Glutamatergic neuron (in vitro differentiated cells): ENCODE data around the gene OR6M1. TPM values are rescaled to one million over a fixed set of nuclear protein-coding genes. Genes with fewer than 3 reads are reported as not detected.

Experiments
- DNase-seq: peaks from one replicate; pipeline ENCODE4 v3.0.0; 2022
- H3K27ac Mint-ChIP-seq: one replicate; pipeline ENCODE4 v1.8.0; 2020; ENCODE audit warnings: mild to moderate bottlenecking, mixed read lengths, inconsistent platforms; ENCODE audit not compliant: unreplicated experiment
- H3K27me3 Mint-ChIP-seq: one replicate; pipeline ENCODE4 v1.8.0; 2020; ENCODE audit warnings: mild to moderate bottlenecking, moderate library complexity, mixed read lengths, inconsistent platforms; ENCODE audit not compliant: unreplicated experiment
- H3K36me3 Mint-ChIP-seq: one replicate; pipeline ENCODE4 v1.8.0; 2020; ENCODE audit warnings: mild to moderate bottlenecking, mixed read lengths, inconsistent platforms; ENCODE audit not compliant: unreplicated experiment
- H3K4me1 Mint-ChIP-seq: one replicate; pipeline ENCODE4 v1.8.0; 2020; ENCODE audit warnings: mild to moderate bottlenecking, low read depth, mixed read lengths, inconsistent platforms; ENCODE audit not compliant: unreplicated experiment
- H3K4me3 Mint-ChIP-seq: one replicate; pipeline ENCODE4 v1.8.0; 2020; ENCODE audit warnings: mild to moderate bottlenecking, mixed read lengths, inconsistent platforms; ENCODE audit not compliant: unreplicated experiment
- H3K9me3 Mint-ChIP-seq: one replicate; pipeline ENCODE4 v1.8.0; 2020; ENCODE audit warnings: mild to moderate bottlenecking, moderate library complexity, mixed read lengths, inconsistent platforms; ENCODE audit not compliant: unreplicated experiment
- total RNA-seq: library from RNA; stranded (reverse); fragmentation: NEBNext Ultra II Directional; extraction: Animal tissue kit (Norgen Biotek cat#: 25700); gene quantifications from one replicate; pipeline ENCODE4 v1.2.1, GENCODE V29; 2021; ENCODE audit not compliant: unreplicated experiment
- TF ChIP-seq, protein P1 (sequence below): fragments of 200-600 bp; sonication (generic); IDR thresholded peaks from one replicate; pipeline ENCODE4 v1.5.0; 2021; ENCODE audit not compliant: partially characterized antibody, unreplicated experiment

OR6M1 gene
- total RNA-seq, 1 donor from 2014 or later = not detected

GRCh38 chr11:123762422-123762821 is 43.7 kb downstream of the OR6M1 start:
- no peak overlapping the region for H3K4me3 Mint-ChIP-seq
- peaks cover 2% of the 10 kb centered on the region for H3K9me3 Mint-ChIP-seq
- TF ChIP-seq, protein P1, sequence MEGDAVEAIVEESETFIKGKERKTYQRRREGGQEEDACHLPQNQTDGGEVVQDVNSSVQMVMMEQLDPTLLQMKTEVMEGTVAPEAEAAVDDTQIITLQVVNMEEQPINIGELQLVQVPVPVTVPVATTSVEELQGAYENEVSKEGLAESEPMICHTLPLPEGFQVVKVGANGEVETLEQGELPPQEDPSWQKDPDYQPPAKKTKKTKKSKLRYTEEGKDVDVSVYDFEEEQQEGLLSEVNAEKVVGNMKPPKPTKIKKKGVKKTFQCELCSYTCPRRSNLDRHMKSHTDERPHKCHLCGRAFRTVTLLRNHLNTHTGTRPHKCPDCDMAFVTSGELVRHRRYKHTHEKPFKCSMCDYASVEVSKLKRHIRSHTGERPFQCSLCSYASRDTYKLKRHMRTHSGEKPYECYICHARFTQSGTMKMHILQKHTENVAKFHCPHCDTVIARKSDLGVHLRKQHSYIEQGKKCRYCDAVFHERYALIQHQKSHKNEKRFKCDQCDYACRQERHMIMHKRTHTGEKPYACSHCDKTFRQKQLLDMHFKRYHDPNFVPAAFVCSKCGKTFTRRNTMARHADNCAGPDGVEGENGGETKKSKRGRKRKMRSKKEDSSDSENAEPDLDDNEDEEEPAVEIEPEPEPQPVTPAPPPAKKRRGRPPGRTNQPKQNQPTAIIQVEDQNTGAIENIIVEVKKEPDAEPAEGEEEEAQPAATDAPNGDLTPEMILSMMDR = no peak
- H3K36me3 Mint-ChIP-seq = peaks cover 10% of the 10 kb centered on the region
- H3K27me3 Mint-ChIP-seq = peaks cover 4% of the 10 kb centered on the region
- DNase-seq = no peak
- H3K27ac Mint-ChIP-seq = no peak overlapping the region
- no peaks in the 10 kb centered on the region for H3K4me1 Mint-ChIP-seq

- H3K27ac Mint-ChIP-seq = no peak overlapping the region
- TF ChIP-seq, protein P1 = no peak
- peaks cover 7% of the 10 kb centered on the region for H3K27me3 Mint-ChIP-seq
- H3K9me3 Mint-ChIP-seq = peaks cover 2% of the 10 kb centered on the region
- peaks cover 10% of the 10 kb centered on the region for H3K36me3 Mint-ChIP-seq
- H3K4me1 Mint-ChIP-seq = no peaks in the 10 kb centered on the region
- no peak overlapping the region for H3K4me3 Mint-ChIP-seq
- no peak for DNase-seq
These were observed 45.3 kb downstream of the OR6M1 start for GRCh38 chr11:123760894-123761293.

GRCh38 chr11:123757976-123758375 is 48.2 kb downstream of the OR6M1 start:
- no peak for DNase-seq
- peaks cover 10% of the 10 kb centered on the region for H3K36me3 Mint-ChIP-seq
- no peak overlapping the region for H3K4me3 Mint-ChIP-seq
- TF ChIP-seq, protein P1 = no peak
- no peaks in the 10 kb centered on the region for H3K9me3 Mint-ChIP-seq
- H3K27ac Mint-ChIP-seq = no peak overlapping the region
- H3K4me1 Mint-ChIP-seq = no peaks in the 10 kb centered on the region
- peaks cover 7% of the 10 kb centered on the region for H3K27me3 Mint-ChIP-seq

DNA sequence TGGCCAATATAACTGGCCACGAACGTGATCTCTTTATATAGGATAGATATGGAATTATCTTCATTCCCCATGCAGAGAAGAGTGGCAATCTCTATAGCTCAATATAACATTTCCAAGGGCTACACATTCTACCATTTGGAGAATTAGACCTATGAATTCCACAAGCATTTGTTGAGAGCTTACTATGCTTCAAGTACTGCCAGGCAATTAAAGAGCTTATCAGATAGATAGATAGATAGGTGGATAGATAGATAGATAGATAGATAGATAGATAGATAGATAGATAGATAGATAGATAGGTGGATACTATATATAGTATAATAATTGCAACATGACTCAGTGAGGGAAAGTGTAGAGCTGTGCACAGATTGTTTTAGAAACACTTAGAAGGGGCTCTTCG is 50.3 kb downstream of the OR6M1 start:
- H3K4me1 Mint-ChIP-seq = no peaks in the 10 kb centered on the region
- no peak overlapping the region for H3K27ac Mint-ChIP-seq
- H3K36me3 Mint-ChIP-seq = no peaks in the 10 kb centered on the region
- H3K4me3 Mint-ChIP-seq = no peak overlapping the region
- H3K9me3 Mint-ChIP-seq = no peaks in the 10 kb centered on the region
- no peak for DNase-seq
- H3K27me3 Mint-ChIP-seq = peaks cover 2% of the 10 kb centered on the region
- TF ChIP-seq, protein P1 = no peak

Other genes starting within 250 kb of the OR6M1 start
- gene SCN3B, start 151.7 kb downstream of the OR6M1 start, total RNA-seq = 118 TPM
- gene ZNF202, start 64.7 kb downstream of the OR6M1 start, total RNA-seq = 18.2 TPM
- not detected for gene OR6X1, start 51.8 kb downstream of the OR6M1 start, total RNA-seq
- not detected for gene TMEM225, start 79.3 kb upstream of the OR6M1 start, total RNA-seq
- gene OR8D4, start 95.8 kb upstream of the OR6M1 start, total RNA-seq = not detected
- gene OR4D5, start 133.3 kb upstream of the OR6M1 start, total RNA-seq = not detected
- gene OR6T1, start 137.5 kb upstream of the OR6M1 start, total RNA-seq = not detected
- not detected for gene OR10S1, start 171.4 kb upstream of the OR6M1 start, total RNA-seq
- gene OR10G6, start 188.8 kb upstream of the OR6M1 start, total RNA-seq = not detected
- gene OR10G4, start 206.6 kb upstream of the OR6M1 start, total RNA-seq = not detected
- gene OR10G9, start 216.7 kb upstream of the OR6M1 start, total RNA-seq = not detected
- not detected for gene OR10G8, start 220.4 kb upstream of the OR6M1 start, total RNA-seq
- not detected for gene OR10G7, start 235.0 kb upstream of the OR6M1 start, total RNA-seq